ENCODE measurements around the gene MARK3. TPM values are rescaled to one million over a fixed set of nuclear protein-coding genes. Genes with fewer than 3 reads are reported as not detected.

Gene MARK3
- total RNA-seq, 1 experiment from 2014 or later: 189 TPM

DNA sequence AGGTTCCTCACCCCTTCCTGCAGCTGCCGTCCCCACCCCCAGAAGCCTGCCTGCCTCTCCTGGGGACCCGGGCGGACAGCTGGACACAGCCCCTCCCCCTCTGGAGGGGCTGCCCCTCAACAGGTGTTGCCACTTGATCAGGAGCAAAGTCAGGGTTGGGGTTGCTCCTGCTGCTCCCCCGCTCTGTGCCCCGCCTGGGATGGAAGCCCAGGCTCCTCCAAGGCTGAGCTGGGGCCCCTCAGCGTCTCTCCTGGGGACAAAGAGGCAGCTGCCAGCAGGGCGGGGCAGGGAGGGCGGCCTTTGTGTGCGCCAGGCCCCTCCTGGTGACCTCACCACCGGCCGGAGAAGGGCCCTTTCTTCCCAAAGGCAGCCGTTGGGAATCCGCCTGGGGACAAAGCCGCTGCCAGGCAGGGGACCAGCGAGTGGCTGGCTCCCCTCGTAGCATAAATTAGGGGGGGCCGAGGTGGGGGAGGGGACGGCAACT, 157.4 kb downstream of the MARK3 start:
- Histone ChIP-seq H3K27me3 (ENCODE audit: insufficient read depth, low read depth) (no peaks in the 10 kb centered on the region), H3K4me2 (no peak overlapping the region), H3K27ac (no peak overlapping the region), H3K79me2 (ENCODE audit: low read depth) (no peaks in the 10 kb centered on the region), H3K4me3 (no peak overlapping the region), H3K9me2 (ENCODE audit: insufficient read depth) (no peaks in the 10 kb centered on the region), H3F3A (ENCODE audit: insufficient read depth, low read depth) (peaks cover 50% of the 10 kb centered on the region), H3K9me3 (ENCODE audit: insufficient read depth, low read depth) (no peaks in the 10 kb centered on the region), H3K4me1 (replicated peaks; ENCODE audit: insufficient read depth) (peaks cover 58% of the 10 kb centered on the region), H3K36me3 (ENCODE audit: low read depth) (no peaks in the 10 kb centered on the region), H2AFZ (no peak overlapping the region), H4K20me1 (ENCODE audit: insufficient read depth) (peaks cover 33% of the 10 kb centered on the region)
- intact Hi-C loops (cut with micrococcal nuclease; ENCODE audit: unreplicated experiment): loop anchor here (5.0 to 10.0 kb wide), 2 partner anchors 850 to 1018 kb away; no protein-coding TSS in a partner anchor
- CTCF ChIA-PET: interaction anchor here (0.6 to 2.2 kb wide), 4 partner anchors 10 to 24 kb away, joined by 3 to 15 read pairs (median 4); partner anchors contain the start of gene TRMT61A
- DNase-seq: peak in 1 of 2 experiments; percentile 75
- no peak for TF ChIP-seq EZH2 (IDR thresholded peaks at IDR 0.05; ENCODE audit: low read depth)
- TF ChIP-seq, protein P1, sequence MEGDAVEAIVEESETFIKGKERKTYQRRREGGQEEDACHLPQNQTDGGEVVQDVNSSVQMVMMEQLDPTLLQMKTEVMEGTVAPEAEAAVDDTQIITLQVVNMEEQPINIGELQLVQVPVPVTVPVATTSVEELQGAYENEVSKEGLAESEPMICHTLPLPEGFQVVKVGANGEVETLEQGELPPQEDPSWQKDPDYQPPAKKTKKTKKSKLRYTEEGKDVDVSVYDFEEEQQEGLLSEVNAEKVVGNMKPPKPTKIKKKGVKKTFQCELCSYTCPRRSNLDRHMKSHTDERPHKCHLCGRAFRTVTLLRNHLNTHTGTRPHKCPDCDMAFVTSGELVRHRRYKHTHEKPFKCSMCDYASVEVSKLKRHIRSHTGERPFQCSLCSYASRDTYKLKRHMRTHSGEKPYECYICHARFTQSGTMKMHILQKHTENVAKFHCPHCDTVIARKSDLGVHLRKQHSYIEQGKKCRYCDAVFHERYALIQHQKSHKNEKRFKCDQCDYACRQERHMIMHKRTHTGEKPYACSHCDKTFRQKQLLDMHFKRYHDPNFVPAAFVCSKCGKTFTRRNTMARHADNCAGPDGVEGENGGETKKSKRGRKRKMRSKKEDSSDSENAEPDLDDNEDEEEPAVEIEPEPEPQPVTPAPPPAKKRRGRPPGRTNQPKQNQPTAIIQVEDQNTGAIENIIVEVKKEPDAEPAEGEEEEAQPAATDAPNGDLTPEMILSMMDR (conservative IDR thresholded peaks at IDR 0.05): no peak
- POLR2A ChIA-PET (ENCODE audit: unreplicated experiment): interaction anchor here (0.6 to 0.7 kb wide), 3 partner anchors 10 to 209 kb away, joined by 3 to 7 read pairs (median 3); partner anchors contain the start of gene EIF5
- BruUV-seq (replicated peaks): no TSS peak

- Histone ChIP-seq H3K36me3 (ENCODE audit: low read depth) (no peaks in the 10 kb centered on the region), H3K4me1 (replicated peaks; ENCODE audit: insufficient read depth) (peaks cover 55% of the 10 kb centered on the region), H3K27ac (no peak overlapping the region), H3K9me2 (ENCODE audit: insufficient read depth) (no peaks in the 10 kb centered on the region), H2AFZ (no peak overlapping the region), H3K79me2 (ENCODE audit: low read depth) (no peaks in the 10 kb centered on the region), H3F3A (ENCODE audit: insufficient read depth, low read depth) (peaks cover 45% of the 10 kb centered on the region), H3K4me3 (no peak overlapping the region), H3K9me3 (ENCODE audit: insufficient read depth, low read depth) (no peaks in the 10 kb centered on the region), H3K4me2 (no peak overlapping the region), H4K20me1 (ENCODE audit: insufficient read depth) (peaks cover 29% of the 10 kb centered on the region), H3K27me3 (ENCODE audit: insufficient read depth, low read depth) (no peaks in the 10 kb centered on the region)
- BruUV-seq (replicated peaks): no TSS peak
- DNase-seq: peak; percentile 57 to 63
- CTCF ChIA-PET: interaction anchor here (1.0 to 2.2 kb wide), 2 partner anchors 22 to 25 kb away, joined by 3 to 15 read pairs; no protein-coding TSS in a partner anchor
- TF ChIP-seq, protein P1 (conservative IDR thresholded peaks at IDR 0.05): no peak
- no peak for TF ChIP-seq EZH2 (IDR thresholded peaks at IDR 0.05; ENCODE audit: low read depth)
- intact Hi-C loops (cut with micrococcal nuclease; ENCODE audit: unreplicated experiment): loop anchor here (5.0 to 10.0 kb wide), 2 partner anchors 851 to 1018 kb away; no protein-coding TSS in a partner anchor
- POLR2A ChIA-PET (ENCODE audit: unreplicated experiment): interaction anchor here (0.6 to 0.7 kb wide), 4 partner anchors 9 to 209 kb away, joined by 3 to 7 read pairs (median 3); partner anchors contain the start of genes EIF5 and TRMT61A
Measured at GRCh38 chr14:103543140-103543539, 157.9 kb downstream of the MARK3 start.

- Histone ChIP-seq H3K9me3 (ENCODE audit: insufficient read depth, low read depth) (no peaks in the 10 kb centered on the region), H3K79me2 (ENCODE audit: low read depth) (no peaks in the 10 kb centered on the region), H3K9me2 (ENCODE audit: insufficient read depth) (no peaks in the 10 kb centered on the region), H3K36me3 (ENCODE audit: low read depth) (no peaks in the 10 kb centered on the region), H3F3A (ENCODE audit: insufficient read depth, low read depth) (peaks cover 38% of the 10 kb centered on the region), H3K27ac (no peak overlapping the region), H3K27me3 (ENCODE audit: insufficient read depth, low read depth) (no peaks in the 10 kb centered on the region), H3K4me2 (no peak overlapping the region), H3K4me3 (no peak overlapping the region), H2AFZ (no peak overlapping the region), H4K20me1 (ENCODE audit: insufficient read depth) (peaks cover 35% of the 10 kb centered on the region), H3K4me1 (replicated peaks; ENCODE audit: insufficient read depth) (peaks cover 48% of the 10 kb centered on the region)
- ChIA-PET CTCF (no interaction called here), POLR2A (ENCODE audit: unreplicated experiment) (no interaction called here)
- TF ChIP-seq, protein P1 (conservative IDR thresholded peaks at IDR 0.05): no peak
- no peak for TF ChIP-seq EZH2 (IDR thresholded peaks at IDR 0.05; ENCODE audit: low read depth)
- no TSS peak for BruUV-seq (replicated peaks)
- DNase-seq: no peak
- intact Hi-C loops (cut with micrococcal nuclease; ENCODE audit: unreplicated experiment): loop anchor here (5.0 to 10.0 kb wide), 2 partner anchors 852 to 1019 kb away; no protein-coding TSS in a partner anchor
Measured at GRCh38 chr14:103543721-103544387, 158.6 kb downstream of the MARK3 start.

Data from PC-9 (cell line).